ENCODE data around the gene PAPPA. TPM values are rescaled to one million over a fixed set of nuclear protein-coding genes. Genes with fewer than 3 reads are reported as not detected.

PAPPA gene
- total RNA-seq, 1 donor: 56.5 TPM

GRCh38 chr9:116380496-116380995, 227.0 kb downstream of the PAPPA start:
- H3K36me3 ChIP-seq (ENCODE audit: insufficient read depth, low read length): peaks cover 19% of the 10 kb centered on the region
- DNase-seq (ENCODE audit: insufficient read length, low spot score, missing footprints): no peak
- no peak overlapping the region for H2AFZ ChIP-seq (ENCODE audit: low read length)
- H3K4me3 ChIP-seq (ENCODE audit: insufficient read depth, low read length): no peak overlapping the region
- no peak overlapping the region for H3K27ac ChIP-seq (ENCODE audit: low read depth, low read length)
- H3K4me2 ChIP-seq (ENCODE audit: insufficient read depth, low read length): no peak overlapping the region
- H4K20me1 ChIP-seq (ENCODE audit: insufficient read depth, low read length): no peaks in the 10 kb centered on the region
- no peaks in the 10 kb centered on the region for H3K79me2 ChIP-seq (ENCODE audit: insufficient read depth, low read length)
- no peak for TF ChIP-seq CTCF (IDR thresholded peaks at IDR 0.05; ENCODE audit: extremely low read depth, low read depth, low read length)
- H3K4me1 ChIP-seq (ENCODE audit: insufficient read depth, low read length): peaks cover 19% of the 10 kb centered on the region
- no peaks in the 10 kb centered on the region for H3K9me3 ChIP-seq (ENCODE audit: low read depth, low read length)
- H3K27me3 ChIP-seq (ENCODE audit: insufficient read depth, low read length): no peaks in the 10 kb centered on the region

- Histone ChIP-seq H3K27me3 (ENCODE audit: insufficient read depth, low read length) (no peaks in the 10 kb centered on the region), H3K36me3 (ENCODE audit: insufficient read depth, low read length) (peaks cover 21% of the 10 kb centered on the region), H2AFZ (ENCODE audit: low read length) (no peak overlapping the region), H3K4me3 (ENCODE audit: insufficient read depth, low read length) (no peak overlapping the region), H3K79me2 (ENCODE audit: insufficient read depth, low read length) (no peaks in the 10 kb centered on the region), H3K4me2 (ENCODE audit: insufficient read depth, low read length) (no peak overlapping the region), H3K4me1 (ENCODE audit: insufficient read depth, low read length) (peaks cover 19% of the 10 kb centered on the region), H3K9me3 (ENCODE audit: low read depth, low read length) (no peaks in the 10 kb centered on the region), H3K27ac (ENCODE audit: low read depth, low read length) (no peak overlapping the region), H4K20me1 (ENCODE audit: insufficient read depth, low read length) (no peaks in the 10 kb centered on the region)
- no peak for DNase-seq (ENCODE audit: insufficient read length, low spot score, missing footprints)
- no peak for TF ChIP-seq CTCF (IDR thresholded peaks at IDR 0.05; ENCODE audit: extremely low read depth, low read depth, low read length)
Measured at GRCh38 chr9:116381350-116381749, 227.8 kb downstream of the PAPPA start.

- DNase-seq (ENCODE audit: insufficient read length, low spot score, missing footprints): no peak
- Histone ChIP-seq H3K9me3 (ENCODE audit: low read depth, low read length) (no peaks in the 10 kb centered on the region), H3K27me3 (ENCODE audit: insufficient read depth, low read length) (no peaks in the 10 kb centered on the region), H3K36me3 (ENCODE audit: insufficient read depth, low read length) (peaks cover 23% of the 10 kb centered on the region), H4K20me1 (ENCODE audit: insufficient read depth, low read length) (no peaks in the 10 kb centered on the region), H2AFZ (ENCODE audit: low read length) (no peak overlapping the region), H3K79me2 (ENCODE audit: insufficient read depth, low read length) (no peaks in the 10 kb centered on the region), H3K4me3 (ENCODE audit: insufficient read depth, low read length) (no peak overlapping the region), H3K4me2 (ENCODE audit: insufficient read depth, low read length) (no peak overlapping the region), H3K27ac (ENCODE audit: low read depth, low read length) (no peak overlapping the region), H3K4me1 (ENCODE audit: insufficient read depth, low read length) (peaks cover 14% of the 10 kb centered on the region)
- TF ChIP-seq CTCF (IDR thresholded peaks at IDR 0.05; ENCODE audit: extremely low read depth, low read depth, low read length): no peak
Measured at GRCh38 chr9:116382053-116382452, 228.5 kb downstream of the PAPPA start.

- Histone ChIP-seq H3K79me2 (ENCODE audit: insufficient read depth, low read length) (no peaks in the 10 kb centered on the region), H3K4me1 (ENCODE audit: insufficient read depth, low read length) (peaks cover 7% of the 10 kb centered on the region), H4K20me1 (ENCODE audit: insufficient read depth, low read length) (no peaks in the 10 kb centered on the region), H3K4me2 (ENCODE audit: insufficient read depth, low read length) (no peak overlapping the region), H3K36me3 (ENCODE audit: insufficient read depth, low read length) (peaks cover 22% of the 10 kb centered on the region), H2AFZ (ENCODE audit: low read length) (no peak overlapping the region), H3K9me3 (ENCODE audit: low read depth, low read length) (no peaks in the 10 kb centered on the region), H3K27me3 (ENCODE audit: insufficient read depth, low read length) (no peaks in the 10 kb centered on the region), H3K27ac (ENCODE audit: low read depth, low read length) (no peak overlapping the region), H3K4me3 (ENCODE audit: insufficient read depth, low read length) (no peak overlapping the region)
- DNase-seq (ENCODE audit: insufficient read length, low spot score, missing footprints): no peak
- no peak for TF ChIP-seq CTCF (IDR thresholded peaks at IDR 0.05; ENCODE audit: extremely low read depth, low read depth, low read length)
Measured at GRCh38 chr9:116383133-116383532, 229.5 kb downstream of the PAPPA start.
